Stimulated activated CD4-positive, alpha-beta T cell treated with anti-CD3 and anti-CD28 coated beads, Interleukin-2, amount 100 ng/mL, for 4 hours (primary cell): ENCODE measurements around the gene SHOC2.

Experiments
- DNase-seq: peaks from one replicate; pipeline ENCODE4 v3.0.0-alpha.2; 2020; ENCODE audit warnings: low read depth

SHOC2 gene

GRCh38 chr10:110919349-110919931 lies at the start of gene SHOC2:
Gene SHOC2, plus strand, starts transcription at chr10:110919604. Its CDS starts 44,755 bp downstream, at chr10:110964359.
- DNase-seq = peak; percentile 99

DNA sequence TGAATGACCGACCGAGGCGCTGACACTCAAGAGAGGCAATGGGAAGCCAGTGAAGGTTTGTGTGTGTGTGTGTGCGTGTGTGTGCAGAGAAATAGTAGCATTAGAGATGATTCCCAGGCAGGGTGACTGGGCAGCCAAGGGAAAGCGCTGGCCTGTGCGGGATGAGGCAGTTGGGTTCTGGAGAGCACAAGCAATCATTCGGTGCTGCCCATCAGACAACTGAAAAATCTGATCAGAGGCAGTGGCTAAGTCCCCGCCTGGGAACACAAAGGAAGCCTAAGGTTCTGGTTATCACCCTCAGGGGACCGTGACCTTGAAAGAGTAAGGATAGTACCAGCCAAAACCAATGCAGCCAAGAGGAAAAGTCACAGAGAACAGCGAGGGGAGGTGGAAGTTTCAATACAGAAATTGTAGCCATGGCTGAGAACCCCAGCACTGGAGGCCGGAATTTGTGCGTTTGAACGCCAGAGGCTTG lies 48.5 kb upstream of the SHOC2 start:
- no peak for DNase-seq

DNA sequence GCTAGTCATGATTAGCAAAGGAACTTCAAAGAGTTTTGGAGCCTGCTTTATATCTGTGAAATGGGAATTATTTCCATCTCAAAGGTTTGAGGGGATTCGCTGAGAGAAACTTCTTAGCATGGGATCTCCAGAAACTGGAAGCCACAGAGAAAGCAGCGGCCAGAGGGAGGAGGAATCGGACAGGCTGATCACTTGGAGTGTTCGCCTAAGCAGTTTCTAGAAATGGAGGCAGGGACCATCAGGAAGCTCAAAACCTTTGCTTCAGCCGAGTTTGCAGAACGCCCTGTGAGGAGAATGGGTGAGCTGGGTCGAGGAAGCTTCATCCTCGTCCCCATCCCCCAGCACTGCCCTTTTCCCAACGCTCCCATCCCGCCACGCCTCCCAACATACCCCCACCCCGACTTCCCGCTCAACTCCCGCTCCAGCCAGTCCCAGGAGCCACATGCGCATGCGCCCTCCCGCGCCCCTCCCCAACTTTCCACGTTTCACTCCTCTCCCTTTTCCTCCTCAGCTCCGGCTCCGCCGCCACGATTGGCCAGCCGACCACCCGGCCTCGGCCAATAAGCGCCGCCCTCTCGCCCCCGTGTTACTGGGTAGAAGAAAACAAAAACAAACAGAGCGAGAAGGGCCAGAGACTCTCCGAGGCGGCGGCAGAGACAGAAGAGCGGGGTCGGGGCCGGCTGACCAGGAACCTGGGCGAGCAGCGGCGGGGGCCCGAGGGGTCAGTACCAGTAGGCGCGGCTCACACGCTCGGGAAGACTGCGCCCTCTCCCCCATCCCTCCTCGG lies 47.9 kb upstream of the SHOC2 start, which contains the start of gene PDCD4:
PDCD4 (plus strand) TSS at position 631 of the 787 bp plus-strand sequence. CDS start 4,100 bp downstream, outside the sequence.
- DNase-seq = peak; percentile 90

DNA sequence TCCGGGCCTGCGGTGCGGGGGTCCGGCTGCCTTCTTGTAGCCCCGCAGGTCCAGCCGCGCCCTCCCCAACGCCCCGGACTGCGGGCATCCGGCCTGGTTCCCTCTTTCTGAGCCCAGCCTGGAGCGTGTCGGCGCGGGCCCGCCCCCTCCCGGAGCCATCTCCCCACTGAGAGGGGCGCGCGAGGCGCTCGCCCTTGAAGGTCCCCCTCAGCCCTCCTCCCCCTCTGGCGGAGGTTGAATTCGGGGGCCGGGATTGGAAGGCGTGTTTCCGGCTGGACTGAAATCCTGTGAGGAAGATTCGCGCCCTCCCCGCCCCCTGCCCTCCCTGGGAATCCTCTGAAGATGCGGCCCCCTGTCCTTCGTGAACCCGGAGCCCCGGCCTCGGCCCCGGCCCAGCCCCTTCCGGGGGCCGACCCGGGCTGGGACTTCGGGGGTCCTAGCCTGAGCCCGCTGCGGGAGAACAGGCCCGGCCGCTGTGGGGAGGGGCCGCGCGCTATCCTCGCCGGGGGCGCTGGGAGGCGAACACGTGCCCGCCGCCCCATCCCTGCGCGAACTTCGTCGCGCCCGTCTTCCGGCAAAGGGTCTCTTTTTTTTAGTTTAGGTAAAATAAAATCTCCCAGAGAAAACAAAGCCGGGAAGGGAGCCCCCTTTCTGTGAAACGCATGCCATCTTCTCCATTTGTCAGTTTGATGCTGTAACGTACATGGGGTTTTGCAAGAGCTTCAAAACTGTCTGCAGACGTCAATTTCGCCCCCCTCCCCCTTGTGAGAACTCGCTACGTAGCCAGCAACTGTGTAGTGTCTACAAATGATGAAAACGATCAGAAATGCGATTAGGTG lies 47.0 kb upstream of the SHOC2 start:
- DNase-seq = peak; percentile 66

GRCh38 chr10:110872984-110873923 lies 46.1 kb upstream of the SHOC2 start:
- DNase-seq = no peak

GRCh38 chr10:110873951-110874350 lies 45.5 kb upstream of the SHOC2 start:
- no peak for DNase-seq

DNA sequence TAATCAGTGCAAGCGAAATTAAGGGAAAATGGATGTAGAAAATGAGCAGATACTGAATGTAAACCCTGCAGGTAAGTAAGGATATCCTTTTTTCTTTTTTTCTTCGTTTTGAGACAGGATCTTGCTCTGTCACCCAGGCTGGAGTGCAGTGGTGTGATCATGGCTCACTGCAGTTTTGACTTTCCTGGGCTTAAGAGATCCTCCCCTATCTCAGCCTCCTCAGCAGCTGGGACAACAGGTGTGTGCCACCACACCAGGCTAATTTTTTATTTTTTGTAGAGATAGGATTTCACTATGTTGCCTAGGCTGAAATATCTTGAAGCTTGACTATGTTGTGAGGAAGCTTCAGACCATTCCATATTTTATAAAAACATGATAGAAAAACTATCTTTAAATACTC lies 43.4 kb upstream of the SHOC2 start:
- DNase-seq = no peak

DNA sequence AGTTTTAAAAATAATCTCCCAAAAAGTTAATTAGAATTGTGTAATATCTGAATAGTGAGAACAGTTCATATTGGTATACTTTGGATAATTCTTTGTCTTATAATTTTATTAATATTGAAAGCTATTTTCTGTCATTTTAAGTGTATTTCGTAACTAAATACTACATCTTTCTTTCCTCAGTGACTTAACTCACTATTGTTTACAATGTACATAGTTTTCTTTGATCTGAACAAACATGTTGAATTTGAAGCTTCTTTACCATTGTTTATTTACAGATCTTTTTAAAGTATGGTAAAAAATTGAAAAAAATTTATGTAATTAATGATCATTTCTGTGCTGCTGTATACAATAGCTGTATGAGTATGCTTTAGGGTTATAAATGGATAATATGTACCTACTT lies 42.6 kb upstream of the SHOC2 start:
- no peak for DNase-seq

- no peak for DNase-seq
These were observed 39.4 kb upstream of the SHOC2 start for GRCh38 chr10:110880012-110880411.

DNA sequence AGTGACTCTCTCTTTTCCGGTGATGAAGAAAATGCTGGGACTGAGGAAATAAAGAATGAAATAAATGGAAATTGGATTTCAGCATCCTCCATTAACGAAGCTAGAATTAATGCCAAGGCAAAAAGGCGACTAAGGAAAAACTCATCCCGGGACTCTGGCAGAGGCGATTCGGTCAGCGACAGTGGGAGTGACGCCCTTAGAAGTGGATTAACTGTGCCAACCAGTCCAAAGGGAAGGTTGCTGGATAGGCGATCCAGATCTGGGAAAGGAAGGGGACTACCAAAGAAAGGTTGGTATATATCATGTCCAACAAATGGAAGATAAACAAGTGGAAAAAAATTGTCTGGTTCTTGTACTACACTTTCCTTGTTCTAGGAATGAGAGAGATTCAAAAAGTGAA lies 38.2 kb upstream of the SHOC2 start:
- no peak for DNase-seq

DNA sequence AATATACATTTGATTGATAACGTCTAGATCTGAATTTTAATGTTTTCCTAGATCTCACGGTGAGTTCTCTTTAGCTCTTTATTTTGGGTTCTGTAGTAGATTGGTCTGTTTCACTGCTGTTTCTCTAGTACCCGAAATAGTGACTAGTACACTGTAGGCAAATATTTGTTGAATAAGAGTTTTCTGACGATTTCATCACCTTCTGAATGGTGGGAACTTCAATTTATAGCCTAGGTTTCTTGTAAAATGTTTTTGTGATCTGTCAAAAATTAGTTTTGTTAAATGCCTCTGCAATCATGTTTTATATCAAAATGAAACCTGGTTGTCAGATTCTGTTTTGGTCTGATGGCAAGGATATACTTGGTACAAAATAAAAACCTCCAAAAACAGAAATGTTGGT lies 37.5 kb upstream of the SHOC2 start:
- no peak for DNase-seq

DNA sequence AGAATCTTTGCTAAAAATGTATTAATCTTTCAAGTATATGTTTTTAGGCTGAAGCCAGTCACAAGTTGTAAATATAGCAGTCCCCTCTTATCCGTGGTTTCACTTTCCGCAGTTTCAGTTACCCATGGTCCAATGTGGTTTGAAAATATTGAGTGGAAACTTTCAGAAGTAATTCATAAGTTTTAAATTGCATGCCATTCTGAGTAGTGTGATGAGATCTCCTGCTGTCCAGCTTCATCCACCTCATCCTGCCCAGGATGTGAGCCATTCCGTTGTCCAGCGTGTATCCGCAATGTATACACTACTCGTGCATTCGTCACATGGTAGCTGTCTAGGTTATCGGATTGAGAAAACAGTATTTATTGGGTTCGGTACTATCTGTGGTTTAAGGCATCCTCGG lies 35.5 kb upstream of the SHOC2 start:
- no peak for DNase-seq

- DNase-seq = no peak
These were observed 33.3 kb upstream of the SHOC2 start for GRCh38 chr10:110885932-110886674.

DNA sequence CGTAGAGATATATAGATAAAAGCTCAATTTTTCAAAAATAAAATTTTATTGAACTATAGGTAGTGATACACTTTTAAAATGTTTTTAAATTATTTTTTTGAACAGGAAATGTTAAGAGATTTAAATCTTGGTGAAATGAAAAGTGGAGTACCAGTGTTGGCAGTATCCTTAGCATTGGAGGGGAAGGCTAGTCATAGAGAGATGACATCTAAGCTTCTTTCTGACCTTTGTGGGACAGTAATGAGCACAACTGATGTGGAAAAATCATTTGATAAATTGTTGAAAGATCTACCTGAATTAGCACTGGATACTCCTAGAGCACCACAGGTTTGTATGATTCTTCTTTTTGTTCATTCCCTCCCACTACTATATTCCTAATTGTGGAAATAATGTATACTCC lies 31.8 kb upstream of the SHOC2 start:
- no peak for DNase-seq

- no peak for DNase-seq
These were observed 26.7 kb upstream of the SHOC2 start for GRCh38 chr10:110892602-110893288.

- no peak for DNase-seq
These were observed 25.7 kb upstream of the SHOC2 start for GRCh38 chr10:110893559-110894179.

DNA sequence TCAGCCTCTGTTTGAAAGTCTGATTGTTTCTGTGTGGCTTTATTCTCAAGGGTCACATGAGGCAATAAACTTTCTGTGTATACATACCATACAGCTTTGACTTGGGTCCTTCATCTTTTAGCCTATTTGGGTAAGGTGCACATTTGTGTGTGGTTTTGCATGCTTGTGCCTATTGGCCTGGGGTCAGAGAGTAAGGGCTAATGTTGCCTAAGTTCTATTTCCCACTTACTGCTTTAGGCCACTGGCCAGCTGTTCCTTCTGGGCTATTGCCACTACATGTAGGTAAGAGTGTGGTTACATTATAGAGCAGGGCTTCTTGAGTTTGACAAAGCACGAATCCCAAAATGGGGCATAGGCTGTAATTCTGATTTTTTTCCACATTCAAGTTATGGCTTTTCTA lies 22.2 kb upstream of the SHOC2 start:
- DNase-seq = no peak

- DNase-seq = no peak
These were observed 21.0 kb upstream of the SHOC2 start for GRCh38 chr10:110898391-110898790.

DNA sequence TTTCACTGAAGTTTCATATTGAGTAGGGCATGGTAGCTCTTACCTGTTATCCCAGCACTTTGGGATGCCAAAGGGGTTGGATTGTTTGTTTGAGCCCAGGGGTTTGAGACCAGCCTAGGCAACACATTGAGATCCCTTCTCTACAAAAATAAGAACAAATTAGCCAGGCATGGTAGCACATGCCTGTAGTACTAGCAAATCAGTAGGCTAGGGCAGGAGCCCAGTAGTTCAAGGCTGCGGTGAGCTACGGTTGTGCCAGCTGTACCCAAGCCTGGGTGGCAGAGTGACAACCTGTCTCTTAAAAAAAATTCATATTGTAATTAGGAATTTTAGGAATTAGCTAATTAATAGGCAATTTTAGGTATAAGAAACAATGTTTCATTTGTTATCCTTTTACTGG lies 18.4 kb upstream of the SHOC2 start:
- DNase-seq = no peak
